SK-N-SH treated with all-trans-retinoic acid at 6 μM for 48 hours (cell line): ENCODE measurements around the gene YJEFN3.

ENCODE experiments used
- ARNTL ChIP-seq: fragments of 450-650 bp; formaldehyde crosslinking; IDR thresholded peaks from 2 replicates; pipeline ENCODE4 v1.5.0; 2020; ENCODE audit warnings: low read depth, mild to moderate bottlenecking, moderate library complexity, borderline replicate concordance
- BACH2 ChIP-seq: fragments of 250-450 bp; sonication (Bioruptor Pico); IDR thresholded peaks from 2 replicates; pipeline ENCODE4 v1.9.0; 2021; ENCODE audit warnings: mild to moderate bottlenecking, borderline replicate concordance
- CSDC2 ChIP-seq: fragments of 250-450 bp; sonication (Bioruptor Pico); IDR thresholded peaks from 2 replicates; pipeline ENCODE4 v1.5.0; 2020; ENCODE audit warnings: mild to moderate bottlenecking, moderate library complexity
- ESRRG ChIP-seq: fragments of 250-450 bp; sonication (Bioruptor Pico); IDR thresholded peaks from 2 replicates; pipeline ENCODE4 v1.6.1; 2021; ENCODE audit warnings: mild to moderate bottlenecking
- ISL1 ChIP-seq: fragments of 250-450 bp; sonication (Bioruptor Pico); IDR thresholded peaks from 2 replicates; pipeline ENCODE4 v2.1.2; 2022; ENCODE audit warnings: mild to moderate bottlenecking, moderate library complexity
- RARB ChIP-seq: fragments of 250-450 bp; sonication (Bioruptor Pico); IDR thresholded peaks from 2 replicates; pipeline ENCODE4 v1.8.0; 2021; ENCODE audit warnings: mild to moderate bottlenecking, moderate library complexity
- TCF4 ChIP-seq: fragments of 250-450 bp; sonication (Bioruptor Pico); IDR thresholded peaks from 2 replicates; pipeline ENCODE4 v1.8.0; 2021; ENCODE audit warnings: mild to moderate bottlenecking, moderate library complexity, borderline replicate concordance
- ZFP30 ChIP-seq: fragments of 450-650 bp; formaldehyde crosslinking; IDR thresholded peaks from 2 replicates; pipeline ENCODE4 v1.5.0; 2022; ENCODE audit warnings: mild to moderate bottlenecking, moderate library complexity
- TF ChIP-seq, protein P1 (sequence below): fragments of 250-450 bp; sonication (Bioruptor Pico); IDR thresholded peaks from 2 replicates; pipeline ENCODE4 v1.5.0; 2020; ENCODE audit warnings: mild to moderate bottlenecking, moderate library complexity
- TF ChIP-seq, protein P2 (sequence below): fragments of 250-450 bp; sonication (Bioruptor Pico); IDR thresholded peaks from 2 replicates; pipeline ENCODE4 v1.8.0; 2021; ENCODE audit warnings: low read depth, mild to moderate bottlenecking, moderate library complexity, borderline replicate concordance

DNA sequence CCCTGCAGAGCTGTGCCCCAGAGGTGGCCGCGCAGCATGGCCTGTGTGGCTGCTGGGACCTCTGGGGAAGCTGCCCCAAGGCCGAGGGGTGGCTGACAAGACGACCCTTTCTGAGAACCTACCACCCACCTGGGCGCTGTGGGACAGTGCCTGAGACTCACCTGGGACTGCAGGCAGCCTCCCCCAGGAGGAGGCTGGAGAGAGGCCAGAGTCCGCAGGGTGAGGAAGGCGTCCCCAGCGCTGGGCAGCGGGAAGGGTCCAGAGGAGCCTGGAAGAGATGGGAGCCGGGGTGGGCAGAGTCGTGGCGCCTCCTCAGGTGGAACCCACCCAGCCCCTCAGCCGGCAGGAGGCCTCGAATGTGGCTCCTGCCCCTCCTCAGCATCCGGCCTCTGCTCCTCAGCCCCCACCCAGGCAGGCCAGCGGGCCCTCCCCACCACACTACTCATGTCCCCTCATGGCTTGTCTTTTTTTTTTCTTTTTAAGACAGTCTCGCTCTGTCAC, 34.7 kb downstream of the YJEFN3 start:
- TF ChIP-seq TCF4 (no peak), ESRRG (no peak), RARB (CRISPR knock-in tag) (no peak), ISL1 (CRISPR knock-in tag) (no peak), ARNTL (no peak), ZFP30 (CRISPR knock-in tag) (no peak), CSDC2 (CRISPR knock-in tag) (no peak), BACH2 (CRISPR knock-in tag) (no peak)
- TF ChIP-seq, protein P1, sequence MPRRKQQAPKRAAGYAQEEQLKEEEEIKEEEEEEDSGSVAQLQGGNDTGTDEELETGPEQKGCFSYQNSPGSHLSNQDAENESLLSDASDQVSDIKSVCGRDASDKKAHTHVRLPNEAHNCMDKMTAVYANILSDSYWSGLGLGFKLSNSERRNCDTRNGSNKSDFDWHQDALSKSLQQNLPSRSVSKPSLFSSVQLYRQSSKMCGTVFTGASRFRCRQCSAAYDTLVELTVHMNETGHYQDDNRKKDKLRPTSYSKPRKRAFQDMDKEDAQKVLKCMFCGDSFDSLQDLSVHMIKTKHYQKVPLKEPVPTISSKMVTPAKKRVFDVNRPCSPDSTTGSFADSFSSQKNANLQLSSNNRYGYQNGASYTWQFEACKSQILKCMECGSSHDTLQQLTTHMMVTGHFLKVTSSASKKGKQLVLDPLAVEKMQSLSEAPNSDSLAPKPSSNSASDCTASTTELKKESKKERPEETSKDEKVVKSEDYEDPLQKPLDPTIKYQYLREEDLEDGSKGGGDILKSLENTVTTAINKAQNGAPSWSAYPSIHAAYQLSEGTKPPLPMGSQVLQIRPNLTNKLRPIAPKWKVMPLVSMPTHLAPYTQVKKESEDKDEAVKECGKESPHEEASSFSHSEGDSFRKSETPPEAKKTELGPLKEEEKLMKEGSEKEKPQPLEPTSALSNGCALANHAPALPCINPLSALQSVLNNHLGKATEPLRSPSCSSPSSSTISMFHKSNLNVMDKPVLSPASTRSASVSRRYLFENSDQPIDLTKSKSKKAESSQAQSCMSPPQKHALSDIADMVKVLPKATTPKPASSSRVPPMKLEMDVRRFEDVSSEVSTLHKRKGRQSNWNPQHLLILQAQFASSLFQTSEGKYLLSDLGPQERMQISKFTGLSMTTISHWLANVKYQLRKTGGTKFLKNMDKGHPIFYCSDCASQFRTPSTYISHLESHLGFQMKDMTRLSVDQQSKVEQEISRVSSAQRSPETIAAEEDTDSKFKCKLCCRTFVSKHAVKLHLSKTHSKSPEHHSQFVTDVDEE (CRISPR knock-in tag) = no peak
- TF ChIP-seq, protein P2, sequence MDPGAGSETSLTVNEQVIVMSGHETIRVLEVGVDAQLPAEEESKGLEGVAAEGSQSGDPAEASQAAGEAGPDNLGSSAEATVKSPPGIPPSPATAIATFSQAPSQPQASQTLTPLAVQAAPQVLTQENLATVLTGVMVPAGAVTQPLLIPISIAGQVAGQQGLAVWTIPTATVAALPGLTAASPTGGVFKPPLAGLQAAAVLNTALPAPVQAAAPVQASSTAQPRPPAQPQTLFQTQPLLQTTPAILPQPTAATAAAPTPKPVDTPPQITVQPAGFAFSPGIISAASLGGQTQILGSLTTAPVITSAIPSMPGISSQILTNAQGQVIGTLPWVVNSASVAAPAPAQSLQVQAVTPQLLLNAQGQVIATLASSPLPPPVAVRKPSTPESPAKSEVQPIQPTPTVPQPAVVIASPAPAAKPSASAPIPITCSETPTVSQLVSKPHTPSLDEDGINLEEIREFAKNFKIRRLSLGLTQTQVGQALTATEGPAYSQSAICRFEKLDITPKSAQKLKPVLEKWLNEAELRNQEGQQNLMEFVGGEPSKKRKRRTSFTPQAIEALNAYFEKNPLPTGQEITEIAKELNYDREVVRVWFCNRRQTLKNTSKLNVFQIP (CRISPR knock-in tag) = no peak
